GDM1 (cell line): ENCODE measurements around the gene GPR171.

Source experiments
- DNase-seq: peaks from one replicate; lab custom pipeline; 2025; lab: John Stamatoyannopoulos, UW

Gene GPR171

GRCh38 chr3:151213881-151214280 lies 10.9 kb upstream of the GPR171 start:
- DNase-seq = no peak

GRCh38 chr3:151213151-151213550 lies 10.1 kb upstream of the GPR171 start:
- DNase-seq = no peak

- no peak for DNase-seq
Observed at GRCh38 chr3:151210676-151211381, 7.8 kb upstream of the GPR171 start.

- no peak for DNase-seq
Observed at GRCh38 chr3:151209654-151210053, 6.6 kb upstream of the GPR171 start.

- DNase-seq = no peak
Observed at GRCh38 chr3:151206201-151206600, 3.2 kb upstream of the GPR171 start.

- DNase-seq = no peak
Observed at GRCh38 chr3:151205482-151205881, 2.5 kb upstream of the GPR171 start.

- DNase-seq = no peak
Observed at GRCh38 chr3:151204530-151205402, 1.8 kb upstream of the GPR171 start.

- DNase-seq = no peak
Observed at GRCh38 chr3:151201051-151201730, 1.8 kb downstream of the GPR171 start.

GRCh38 chr3:151200586-151200985 lies 2.4 kb downstream of the GPR171 start:
- DNase-seq = no peak

GRCh38 chr3:151199554-151200438 lies 3.2 kb downstream of the GPR171 start:
- DNase-seq = no peak

GRCh38 chr3:151198849-151199248 lies 4.2 kb downstream of the GPR171 start:
- DNase-seq = no peak

GRCh38 chr3:151197981-151198767 lies 4.8 kb downstream of the GPR171 start:
- no peak for DNase-seq

- DNase-seq = no peak
Observed at GRCh38 chr3:151197228-151197627, 5.8 kb downstream of the GPR171 start.

GRCh38 chr3:151196434-151196833 lies 6.6 kb downstream of the GPR171 start:
- no peak for DNase-seq

- DNase-seq = no peak
Observed at GRCh38 chr3:151195826-151196225, 7.2 kb downstream of the GPR171 start.

GRCh38 chr3:151192545-151192944 lies 10.5 kb downstream of the GPR171 start:
- no peak for DNase-seq

- no peak for DNase-seq
Observed at GRCh38 chr3:151191095-151191494, 11.9 kb downstream of the GPR171 start.

- DNase-seq = no peak
Observed at GRCh38 chr3:151183265-151183671, 19.7 kb downstream of the GPR171 start.

- no peak for DNase-seq
Observed at GRCh38 chr3:151182349-151183079, 20.5 kb downstream of the GPR171 start.

- no peak for DNase-seq
Observed at GRCh38 chr3:151178208-151178845, 24.7 kb downstream of the GPR171 start.
